CD14-positive monocyte (primary cell): ENCODE results near the gene CHKB. TPM values are rescaled to one million over a fixed set of nuclear protein-coding genes. Genes with fewer than 3 reads are reported as not detected.

ENCODE experiments used
- DNase-seq, 3 donors: peaks; one replicate each; pipeline ENCODE4 v3.0.0-alpha.2; 2011 to 2022
- H2AFZ ChIP-seq: 2 replicates; pipeline ENCODE4 v1.6.0; 2012; ENCODE audit warnings: mild to moderate bottlenecking, low read depth, low read length, inconsistent platforms; ENCODE audit not compliant: insufficient read depth, poor library complexity, severe bottlenecking
- H3K27ac ChIP-seq, 2 donors: 1 replicate in 1 of 2; 2 replicates in 1 of 2; pipeline ENCODE4 v1.5.1; 2012 to 2013; ENCODE audit warnings: low read length in 2 of 2, control low read depth in 1 of 2, inconsistent platforms in 1 of 2, low read depth in 1 of 2, mild to moderate bottlenecking in 1 of 2
- H3K27me3 ChIP-seq, 2 donors: one replicate each; pipeline versions ENCODE4 v1.6.0 to v1.6.1; 2011 to 2013; ENCODE audit warnings: low read length in 2 of 2; ENCODE audit not compliant: control insufficient read depth in 2 of 2, insufficient read depth in 2 of 2
- H3K36me3 ChIP-seq, 2 donors: replicated peaks in 1 of 2; 1 replicate in 1 of 2; 2 replicates in 1 of 2; pipeline versions ENCODE4 v1.5.1 to v1.6.1; 2012 to 2013; ENCODE audit warnings: low read length in 2 of 2, control low read depth in 1 of 2, inconsistent platforms in 1 of 2, mild to moderate bottlenecking in 1 of 2; ENCODE audit not compliant: insufficient read depth in 2 of 2, control insufficient read depth in 1 of 2
- H3K4me1 ChIP-seq, 2 donors: 1 replicate in 1 of 2; 2 replicates in 1 of 2; pipeline versions ENCODE4 v1.5.1 to v1.6.1; 2012 to 2013; ENCODE audit warnings: low read length in 2 of 2, control low read depth in 1 of 2, inconsistent platforms in 1 of 2, mild to moderate bottlenecking in 1 of 2, moderate library complexity in 1 of 2; ENCODE audit not compliant: insufficient read depth in 2 of 2, control insufficient read depth in 1 of 2
- H3K4me2 ChIP-seq: replicated peaks from 2 replicates; pipeline ENCODE3; 2012; ENCODE audit warnings: low read length, moderate library complexity, mild to moderate bottlenecking; ENCODE audit not compliant: poor library complexity, severe bottlenecking; ENCODE audit errors: extremely low read depth
- H3K4me3 ChIP-seq, 3 experiments: fragments of 200-600 bp in 1 of 3; sonication (generic) in 1 of 3; replicated peaks in 1 of 3; 1 replicate in 2 of 3; 2 replicates in 1 of 3; pipeline ENCODE4 v1.5.1; 2011 to 2013; ENCODE audit warnings: low read length in 3 of 3, mild to moderate bottlenecking in 3 of 3, control low read depth in 2 of 3, low read depth in 2 of 3, inconsistent platforms in 1 of 3, moderate library complexity in 1 of 3
- H3K79me2 ChIP-seq: 2 replicates; pipeline ENCODE4 v1.6.0; 2012; ENCODE audit warnings: mild to moderate bottlenecking, control low read depth, inconsistent platforms, low read length, moderate library complexity; ENCODE audit not compliant: insufficient read depth
- H3K9ac ChIP-seq: 2 replicates; pipeline ENCODE4 v1.6.0; 2017; ENCODE audit warnings: low read length, mild to moderate bottlenecking; ENCODE audit not compliant: insufficient read depth, poor library complexity, severe bottlenecking
- H3K9me3 ChIP-seq, 2 donors: replicated peaks in 1 of 2; 1 replicate in 1 of 2; 2 replicates in 1 of 2; pipeline versions ENCODE4 v1.5.1 to v1.6.1; 2012 to 2013; ENCODE audit warnings: low read length in 2 of 2, control low read depth in 1 of 2; ENCODE audit not compliant: control insufficient read depth in 1 of 2, insufficient read depth in 1 of 2
- H4K20me1 ChIP-seq: 2 replicates; pipeline ENCODE4 v1.6.0; 2012; ENCODE audit warnings: mild to moderate bottlenecking, low read length, control low read depth, moderate library complexity; ENCODE audit not compliant: insufficient read depth
- H3K27ac Mint-ChIP-seq, 7 donors: one replicate each; pipeline ENCODE4 v1.8.0; 2020; ENCODE audit warnings: mild to moderate bottlenecking in 7 of 7, mixed read lengths in 7 of 7, moderate library complexity in 6 of 7, inconsistent platforms in 2 of 7
- H3K27me3 Mint-ChIP-seq, 3 donors: one replicate each; pipeline ENCODE4 v1.8.0; 2021 to 2022; ENCODE audit warnings: low read depth in 3 of 3, mild to moderate bottlenecking in 3 of 3, mixed read lengths in 3 of 3, moderate library complexity in 3 of 3, inconsistent platforms in 1 of 3
- H3K36me3 Mint-ChIP-seq, 2 donors: one replicate each; pipeline ENCODE4 v1.8.0; 2020; ENCODE audit warnings: mixed read lengths in 2 of 2, inconsistent platforms in 1 of 2, mild to moderate bottlenecking in 1 of 2
- H3K4me1 Mint-ChIP-seq: one replicate; pipeline ENCODE4 v1.8.0; 2020; ENCODE audit warnings: mild to moderate bottlenecking, mixed read lengths
- H3K4me3 Mint-ChIP-seq, 2 donors: one replicate each; pipeline ENCODE4 v1.8.0; 2020; ENCODE audit warnings: mild to moderate bottlenecking in 2 of 2, mixed read lengths in 2 of 2, moderate library complexity in 1 of 2
- H3K9me3 Mint-ChIP-seq, 7 donors: one replicate each; pipeline ENCODE4 v1.8.0; 2020 to 2022; ENCODE audit warnings: mixed read lengths in 7 of 7, mild to moderate bottlenecking in 6 of 7, moderate library complexity in 6 of 7, inconsistent platforms in 2 of 7
- WGBS: methylation state at CpG from one replicate; pipeline ENCODE4 v1.1.5; 2013; ENCODE audit warnings: missing lambda C conversion rate; ENCODE audit not compliant: insufficient coverage; 5-methylcytosine and 5-hydroxymethylcytosine counted together
- intact Hi-C, 2 donors: fragments of 100-400 bp; cut with micrococcal nuclease; formaldehyde crosslinking; loops; one replicate each; pipeline versions ENCODE4 v1.15.0 to v1.15.1; 2023
- polyA plus RNA-seq, 3 donors: library from polyadenylated mRNA; depleted of rRNA in 1 of 3; unstranded in 2 of 3; stranded (reverse) in 1 of 3; fragments of 300-500 nt in 2 of 3; fragments of >200 nt in 1 of 3; fragmentation: Illumina TruSeq in 2 of 3; gene quantifications; 1 replicate in 2 of 3; 2 replicates in 1 of 3; pipeline ENCODE4 v1.2.3, GENCODE V29; 2012 to 2021
- TF ChIP-seq, protein P1 (sequence below): fragments of 200-600 bp; IDR thresholded peaks from one replicate; pipeline ENCODE4 v1.8.0; 2022; ENCODE audit warnings: antibody characterized with exemption, mild to moderate bottlenecking

Gene CHKB
- polyA plus RNA-seq, 3 donors, result 29.1 to 286 (median 31.3) TPM

DNA sequence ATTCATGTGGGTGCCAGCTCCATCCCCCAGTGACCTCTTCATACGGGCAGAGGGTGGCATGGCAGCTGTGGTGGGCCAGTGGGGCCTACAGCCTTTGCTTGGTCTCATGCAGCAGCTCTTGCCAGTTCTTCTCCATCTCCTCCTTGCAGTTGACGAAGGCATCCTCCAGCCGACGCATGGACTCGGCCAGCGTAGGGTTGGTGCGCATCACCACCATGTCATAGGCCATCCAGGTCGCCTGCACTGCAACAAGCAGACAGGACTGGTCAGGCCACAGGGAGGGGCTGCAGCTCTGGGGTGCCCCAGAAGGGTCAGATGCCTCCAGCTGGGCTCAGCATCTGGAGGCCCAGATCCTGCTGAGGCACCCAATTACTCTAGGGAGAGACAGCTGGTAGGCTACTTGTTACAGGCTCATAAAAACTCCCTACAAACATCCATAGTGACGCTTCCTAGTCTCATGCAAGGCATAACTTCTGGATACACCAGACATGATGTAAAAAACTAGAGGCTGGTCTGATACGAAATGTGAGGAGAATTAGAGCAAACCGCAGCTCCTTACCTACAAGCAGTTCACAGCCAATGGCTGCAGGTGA is 31.4 kb downstream of the CHKB start:
- intact Hi-C loops, result no loop called here
- peaks cover 3% of the 10 kb centered on the region in 2 donors for H3K36me3 Mint-ChIP-seq
- Histone ChIP-seq H3K27ac (no peak overlapping the region), H3K4me1 (peaks cover 18 to 41% of the 10 kb centered on the region in 2 donors), H3K9me3 (no peaks in the 10 kb centered on the region), H3K9ac (no peak overlapping the region), H3K27me3 (no peaks in the 10 kb centered on the region), H3K4me2 (no peak overlapping the region), H3K36me3 (no peaks in the 10 kb centered on the region), H3K79me2 (peaks cover 7% of the 10 kb centered on the region), H4K20me1 (no peaks in the 10 kb centered on the region), H2AFZ (no peak overlapping the region), H3K4me3 (no peak overlapping the region)
- no peak overlapping the region for H3K27ac Mint-ChIP-seq
- TF ChIP-seq, protein P1, sequence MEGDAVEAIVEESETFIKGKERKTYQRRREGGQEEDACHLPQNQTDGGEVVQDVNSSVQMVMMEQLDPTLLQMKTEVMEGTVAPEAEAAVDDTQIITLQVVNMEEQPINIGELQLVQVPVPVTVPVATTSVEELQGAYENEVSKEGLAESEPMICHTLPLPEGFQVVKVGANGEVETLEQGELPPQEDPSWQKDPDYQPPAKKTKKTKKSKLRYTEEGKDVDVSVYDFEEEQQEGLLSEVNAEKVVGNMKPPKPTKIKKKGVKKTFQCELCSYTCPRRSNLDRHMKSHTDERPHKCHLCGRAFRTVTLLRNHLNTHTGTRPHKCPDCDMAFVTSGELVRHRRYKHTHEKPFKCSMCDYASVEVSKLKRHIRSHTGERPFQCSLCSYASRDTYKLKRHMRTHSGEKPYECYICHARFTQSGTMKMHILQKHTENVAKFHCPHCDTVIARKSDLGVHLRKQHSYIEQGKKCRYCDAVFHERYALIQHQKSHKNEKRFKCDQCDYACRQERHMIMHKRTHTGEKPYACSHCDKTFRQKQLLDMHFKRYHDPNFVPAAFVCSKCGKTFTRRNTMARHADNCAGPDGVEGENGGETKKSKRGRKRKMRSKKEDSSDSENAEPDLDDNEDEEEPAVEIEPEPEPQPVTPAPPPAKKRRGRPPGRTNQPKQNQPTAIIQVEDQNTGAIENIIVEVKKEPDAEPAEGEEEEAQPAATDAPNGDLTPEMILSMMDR, result no peak
- H3K9me3 Mint-ChIP-seq, result peaks cover 0 to 6% (median 0%) of the 10 kb centered on the region in 7 donors
- WGBS, result 97% methylated on average over 10 of the region's 11 CpGs
- peak in 1 of 3 donors; percentile 1 for DNase-seq
- H3K4me3 Mint-ChIP-seq, result no peak overlapping the region
- peaks cover 3 to 21% (median 8%) of the 10 kb centered on the region in 3 donors for H3K27me3 Mint-ChIP-seq
- peaks cover 16% of the 10 kb centered on the region for H3K4me1 Mint-ChIP-seq

- Mint-ChIP-seq H3K27me3 (peaks cover 3 to 24% (median 8%) of the 10 kb centered on the region in 3 donors), H3K4me1 (peaks cover 24% of the 10 kb centered on the region), H3K4me3 (no peak overlapping the region), H3K27ac (no peak overlapping the region), H3K36me3 (peaks cover 3% of the 10 kb centered on the region in 2 donors), H3K9me3 (peaks cover 0 to 6% (median 0%) of the 10 kb centered on the region in 7 donors)
- H3K4me1 ChIP-seq, result peaks cover 27 to 50% of the 10 kb centered on the region in 2 donors
- WGBS, result 93% methylated on average over 4 of the region's 8 CpGs
- H3K9me3 ChIP-seq, result no peaks in the 10 kb centered on the region
- peak in 1 of 3 donors; percentile 1 for DNase-seq
- TF ChIP-seq, protein P1, result no peak
- intact Hi-C loops, result no loop called here
- no peaks in the 10 kb centered on the region for H3K27me3 ChIP-seq
- peaks cover 9% of the 10 kb centered on the region for H3K79me2 ChIP-seq
- no peaks in the 10 kb centered on the region for H3K36me3 ChIP-seq
- H2AFZ ChIP-seq, result no peak overlapping the region
- H3K27ac ChIP-seq, result no peak overlapping the region
- H4K20me1 ChIP-seq, result no peaks in the 10 kb centered on the region
- no peak overlapping the region for H3K4me3 ChIP-seq
- H3K9ac ChIP-seq, result no peak overlapping the region
- H3K4me2 ChIP-seq, result no peak overlapping the region
Observed at GRCh38 chr22:50550395-50550794, 32.3 kb downstream of the CHKB start.
